Raji (cell line): ENCODE data around the gene NCAPH2.
A peak's percentile ranks its signal among the peaks of the same experiment; 100 is the strongest.

Experiments
- POLR2A ChIP-seq: IDR thresholded peaks from 2 replicates; pipeline ENCODE4 v1.6.1; 2011; ENCODE audit warnings: low read depth, low read length, control low read depth; ENCODE audit not compliant: insufficient read depth

NCAPH2 gene

DNA sequence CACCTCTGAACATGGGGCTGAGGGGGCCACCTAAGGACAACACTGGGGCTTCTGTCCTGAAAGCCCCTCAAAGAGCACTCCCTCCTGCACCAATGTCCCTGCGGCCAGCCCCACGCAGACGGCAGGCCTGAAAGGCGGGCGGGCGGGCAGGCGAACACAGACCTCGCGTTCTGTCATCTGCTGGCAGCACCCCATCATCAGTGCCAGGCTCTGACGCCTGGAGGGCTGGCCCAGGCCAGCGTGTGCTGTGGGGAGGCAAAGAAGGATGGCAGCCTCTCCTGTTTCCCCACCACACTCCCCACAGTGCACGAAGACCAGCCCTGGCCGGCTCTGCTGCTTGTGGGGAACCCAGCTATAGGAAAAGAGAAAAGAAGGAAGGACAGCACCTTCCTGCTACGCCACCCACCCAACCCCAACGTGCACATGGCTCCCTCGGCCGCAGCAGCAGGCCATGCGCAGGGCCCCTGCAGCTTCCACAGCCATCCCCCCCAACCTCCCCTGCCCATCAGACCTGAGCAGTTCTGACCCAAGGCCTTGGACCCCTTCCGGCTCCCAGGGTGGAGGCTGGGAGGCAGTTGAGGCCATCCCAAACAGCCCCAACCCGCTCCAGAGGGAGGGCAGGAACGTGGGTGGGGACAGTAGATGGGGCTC lies 36.7 kb upstream of the NCAPH2 start:
- TF ChIP-seq POLR2A, result no peak

DNA sequence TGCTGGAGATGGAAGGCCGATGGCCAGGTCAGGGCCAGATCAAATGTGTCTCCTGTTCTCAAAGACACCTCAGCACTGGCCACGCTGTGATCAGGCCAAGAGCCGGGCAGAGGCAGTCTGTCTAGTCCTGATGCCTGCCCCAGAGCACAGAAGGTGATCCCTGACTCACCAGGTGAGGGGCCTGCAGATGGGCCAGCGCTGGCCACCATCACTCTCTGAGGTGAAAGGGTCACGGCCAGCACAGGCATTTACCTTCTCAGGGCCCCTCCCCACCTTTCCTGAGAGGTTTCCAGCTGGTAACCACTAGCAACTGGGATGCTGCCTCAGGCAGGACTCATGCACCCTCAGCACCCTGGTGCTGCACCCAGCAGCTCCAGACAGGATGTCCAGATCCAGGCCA lies 36.1 kb upstream of the NCAPH2 start:
- TF ChIP-seq POLR2A, result no peak

DNA sequence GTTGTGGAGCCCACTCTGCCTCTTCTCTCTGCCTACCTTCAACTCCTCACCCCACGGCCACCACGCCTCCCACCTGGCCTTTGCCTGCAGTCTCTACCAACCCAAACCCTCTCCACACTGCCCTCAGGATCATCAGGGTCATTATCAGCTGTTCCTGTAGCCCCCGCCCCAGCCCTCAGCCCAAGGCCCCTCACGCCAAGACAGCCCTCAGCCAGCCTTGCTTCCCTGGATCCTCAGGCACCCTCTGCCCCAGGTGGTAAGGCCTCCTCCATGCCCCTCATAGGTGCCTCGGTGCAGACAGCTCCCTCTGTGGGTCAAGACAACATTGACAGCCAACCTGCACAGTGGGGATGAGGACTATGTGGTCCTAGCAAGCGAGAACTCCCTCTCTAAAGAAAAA lies 34.9 kb upstream of the NCAPH2 start:
- TF ChIP-seq POLR2A, result 0 out of 2 replicates have a peak, but pooled peaks have one; percentile 22

DNA sequence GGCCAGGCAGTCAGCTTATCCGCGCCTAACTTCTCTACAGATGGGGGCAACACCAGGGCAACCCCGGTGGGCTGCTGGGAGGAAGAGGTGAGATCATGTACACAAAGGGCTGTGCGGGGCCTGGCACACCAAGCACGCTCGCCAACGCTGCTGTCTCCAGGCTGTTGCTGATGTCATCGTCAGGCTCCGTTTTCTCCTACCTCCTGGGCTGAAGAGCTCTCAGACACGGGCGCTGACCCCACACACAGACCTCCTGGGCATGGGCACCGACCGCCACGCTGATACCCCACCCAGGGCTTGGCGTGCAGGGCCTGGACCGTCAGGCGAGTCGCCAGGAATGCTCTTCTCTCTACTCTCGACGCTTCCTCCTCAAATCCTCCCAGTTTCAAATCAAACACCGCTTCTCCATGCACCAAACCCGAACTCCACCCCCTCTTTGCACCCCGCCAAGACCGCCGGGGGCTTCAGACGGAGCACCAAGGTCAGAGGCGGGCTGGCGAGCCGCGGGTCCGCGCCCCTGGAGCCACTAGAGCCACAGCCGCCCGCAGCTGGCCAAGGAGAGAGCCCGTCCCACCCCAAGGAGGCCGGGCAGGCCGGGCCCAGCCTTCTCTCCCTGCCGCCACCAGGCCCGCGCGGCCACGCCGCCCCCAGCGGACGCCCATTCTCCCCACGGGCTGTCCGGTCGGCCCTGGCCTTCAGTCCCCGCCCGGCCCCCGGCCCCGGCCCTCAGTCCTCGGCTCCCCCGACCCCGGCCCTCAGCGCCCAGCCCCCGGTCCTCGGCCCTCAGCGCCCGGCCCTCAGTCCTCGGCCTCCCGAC lies 34.0 kb upstream of the NCAPH2 start:
- TF ChIP-seq POLR2A, result no peak

DNA sequence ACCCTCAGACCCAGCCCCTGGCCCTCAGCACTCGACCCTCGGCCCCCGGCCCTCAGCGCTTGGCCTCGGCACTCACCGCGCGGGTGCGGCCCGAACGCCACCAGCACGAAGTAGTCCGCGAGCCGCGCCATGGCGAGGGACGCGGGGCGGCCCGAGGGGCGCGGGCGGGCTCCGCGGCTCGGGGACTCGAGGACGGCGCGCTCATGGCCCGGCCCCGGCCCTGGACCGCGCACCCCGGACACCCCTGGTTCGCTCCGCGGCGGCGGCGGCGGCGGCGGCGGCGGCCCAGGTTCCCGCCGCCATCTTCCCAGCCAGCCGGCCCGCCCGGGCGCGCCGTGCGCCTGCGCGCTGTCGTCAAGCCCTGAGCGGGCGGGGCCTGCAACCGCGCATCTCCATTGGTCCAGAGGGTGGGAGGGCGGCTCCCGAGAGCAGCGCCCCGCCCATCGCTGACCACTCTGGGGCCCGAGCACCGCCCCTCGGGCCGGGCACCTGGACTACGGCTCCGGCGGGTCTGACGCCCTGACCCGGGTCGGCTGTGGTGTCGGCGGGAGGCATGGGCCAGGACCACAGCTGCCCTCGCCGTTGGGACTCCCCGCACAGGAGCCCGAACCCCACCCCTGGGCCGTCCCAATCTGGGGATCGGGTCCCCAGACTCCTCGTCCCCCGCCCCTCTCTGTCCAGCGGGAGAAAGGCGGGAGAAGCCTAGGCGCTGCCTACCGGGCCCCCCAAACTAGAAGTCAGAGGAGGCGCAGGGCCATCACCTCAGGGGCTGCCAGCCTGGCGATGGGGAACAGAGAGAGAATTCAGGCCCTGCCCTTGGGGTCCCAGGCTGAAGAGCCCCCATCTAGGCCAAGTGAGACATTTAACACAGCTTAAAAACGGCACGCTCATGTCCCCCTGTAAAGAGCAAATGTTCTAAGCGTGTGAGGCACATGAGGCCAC lies 33.0 kb upstream of the NCAPH2 start, which contains the start of gene SBF1:
SBF1 (minus strand) TSS at position 326 of the 942 bp plus-strand sequence; CDS start at position 131, 195 bp downstream.
- peak; percentile 35; the same call in 1 of the 2 replicates for TF ChIP-seq POLR2A

DNA sequence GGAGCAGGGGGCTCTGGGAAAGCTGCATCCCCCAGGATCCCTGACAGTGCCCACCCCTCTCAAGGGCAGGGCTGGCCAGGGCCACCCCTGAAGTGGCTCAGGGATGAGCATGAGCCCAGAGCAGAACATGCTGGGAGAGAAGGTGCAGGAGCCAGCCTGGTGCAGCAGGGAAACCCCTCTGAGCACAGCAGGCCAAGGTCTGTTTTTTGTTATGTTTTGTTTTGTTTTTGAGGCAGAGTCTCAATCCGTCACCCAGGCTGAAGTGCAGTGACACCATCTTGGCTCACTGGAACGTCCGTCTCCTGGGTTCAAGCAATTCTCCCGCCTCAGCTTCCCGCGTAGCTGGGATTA lies 32.4 kb upstream of the NCAPH2 start:
- no peak for TF ChIP-seq POLR2A

DNA sequence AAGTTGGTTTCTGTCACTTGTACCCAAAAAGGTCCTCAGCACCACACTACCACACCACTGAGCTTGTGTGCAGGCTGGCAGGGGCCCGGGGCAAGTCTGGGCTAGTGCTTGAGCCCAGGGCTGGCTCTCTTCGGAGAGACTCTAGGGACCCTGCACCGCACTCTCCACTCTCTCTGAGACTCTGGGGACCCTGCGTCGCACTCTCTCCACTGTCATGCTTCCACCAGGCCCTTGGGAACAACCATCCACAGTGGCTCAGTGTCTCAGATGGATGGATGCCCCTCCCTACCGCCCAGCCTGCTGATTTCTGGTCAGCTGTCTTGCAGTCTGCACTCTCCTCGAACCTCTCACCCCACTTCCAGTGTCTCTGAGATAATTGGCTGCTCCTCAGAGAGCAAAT lies 31.2 kb upstream of the NCAPH2 start:
- TF ChIP-seq POLR2A, result no peak

DNA sequence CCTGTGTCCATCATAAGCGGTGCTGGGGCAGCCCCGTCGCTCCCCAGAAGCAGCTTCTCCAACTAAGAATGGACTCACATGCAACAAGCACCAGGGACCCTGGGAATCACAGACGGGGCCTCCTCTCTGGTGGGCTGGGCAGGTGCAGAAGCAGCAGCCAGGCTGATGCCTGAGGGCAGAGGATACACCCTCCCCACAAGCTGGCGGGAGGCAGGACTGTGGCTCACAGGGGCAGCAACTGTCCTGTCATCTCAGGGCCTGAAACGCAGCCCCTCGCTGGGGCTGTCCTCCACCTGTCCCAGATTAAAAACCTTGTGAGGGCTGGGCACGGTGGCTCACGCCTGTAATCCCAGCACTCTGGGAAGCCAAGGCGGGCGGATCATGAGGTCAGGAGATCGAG lies 30.1 kb upstream of the NCAPH2 start:
- TF ChIP-seq POLR2A, result no peak

DNA sequence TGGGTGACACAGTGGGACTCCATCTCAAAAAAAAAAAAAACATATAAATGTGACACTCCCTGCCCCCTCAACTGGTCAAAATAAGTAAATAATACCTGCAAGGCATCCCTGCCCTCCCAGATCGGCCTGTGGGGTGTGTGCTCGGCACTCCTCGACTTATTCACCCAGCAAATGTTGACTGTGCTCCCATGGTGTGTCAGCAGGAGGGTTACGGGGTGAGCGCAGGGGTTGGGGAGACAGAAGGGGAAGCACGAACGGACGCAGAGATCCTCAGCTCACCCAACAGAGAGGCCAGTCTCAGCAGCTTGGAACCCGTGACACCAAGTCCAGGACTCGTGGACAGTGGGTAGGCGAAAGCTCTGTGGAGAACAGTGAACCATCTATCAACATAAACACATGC lies 28.3 kb upstream of the NCAPH2 start:
- TF ChIP-seq POLR2A, result no peak

DNA sequence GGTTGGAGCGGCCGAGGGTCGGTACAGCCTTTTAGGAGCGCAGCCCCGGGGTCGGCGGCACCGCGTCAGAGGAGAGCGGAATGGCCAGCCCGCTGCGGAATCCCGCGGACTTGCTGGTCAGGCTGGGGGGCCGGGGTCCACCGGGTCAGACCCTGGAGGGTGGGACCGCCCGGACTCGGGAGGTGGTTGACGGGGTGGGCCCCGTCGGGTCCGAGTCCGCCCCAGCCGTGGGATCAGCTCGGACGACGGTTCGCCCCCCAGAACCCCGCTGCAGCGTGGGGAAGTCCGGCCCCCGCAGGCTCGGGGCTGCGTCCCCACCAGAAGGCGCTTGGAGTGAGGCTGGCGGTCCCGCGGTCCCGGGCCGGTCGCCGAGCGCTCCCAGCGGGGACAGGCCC lies 27.0 kb upstream of the NCAPH2 start:
- no peak for TF ChIP-seq POLR2A

DNA sequence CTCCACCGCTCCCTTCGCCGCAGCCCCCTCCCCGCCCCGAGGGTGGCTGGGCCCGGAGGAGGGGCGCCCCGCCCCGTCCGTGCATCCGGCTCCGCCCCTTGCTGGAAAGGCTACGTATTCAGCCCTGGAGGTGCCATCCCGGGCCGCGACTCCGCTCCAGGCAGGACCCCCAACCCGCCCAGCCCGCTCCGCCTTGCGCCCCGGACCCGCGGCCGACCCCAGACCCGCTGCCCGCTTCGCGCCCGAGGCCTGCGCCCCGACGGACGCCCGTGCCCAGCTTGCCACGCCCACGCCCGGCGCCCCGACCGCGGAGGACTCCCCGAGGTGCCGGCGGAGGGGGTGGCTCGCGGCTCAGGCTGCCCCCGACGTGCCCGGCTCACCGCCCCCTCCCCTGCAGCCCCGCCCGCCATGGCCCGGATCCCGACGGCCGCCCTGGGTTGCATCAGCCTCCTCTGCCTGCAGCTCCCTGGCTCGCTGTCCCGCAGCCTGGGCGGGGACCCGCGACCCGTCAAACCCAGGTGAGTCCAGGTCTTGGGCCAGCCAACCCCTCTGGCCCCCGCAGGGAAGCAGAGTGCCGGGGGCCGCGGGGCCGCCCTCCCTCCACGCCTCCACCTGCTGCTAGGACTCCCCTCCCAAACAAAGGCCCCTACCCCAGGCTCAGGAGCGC lies 26.5 kb upstream of the NCAPH2 start, which contains the start of gene ADM2:
ADM2 (plus strand) TSS at position 104 of the 667 bp plus-strand sequence; CDS start at position 409, 305 bp downstream.
- no peak for TF ChIP-seq POLR2A

DNA sequence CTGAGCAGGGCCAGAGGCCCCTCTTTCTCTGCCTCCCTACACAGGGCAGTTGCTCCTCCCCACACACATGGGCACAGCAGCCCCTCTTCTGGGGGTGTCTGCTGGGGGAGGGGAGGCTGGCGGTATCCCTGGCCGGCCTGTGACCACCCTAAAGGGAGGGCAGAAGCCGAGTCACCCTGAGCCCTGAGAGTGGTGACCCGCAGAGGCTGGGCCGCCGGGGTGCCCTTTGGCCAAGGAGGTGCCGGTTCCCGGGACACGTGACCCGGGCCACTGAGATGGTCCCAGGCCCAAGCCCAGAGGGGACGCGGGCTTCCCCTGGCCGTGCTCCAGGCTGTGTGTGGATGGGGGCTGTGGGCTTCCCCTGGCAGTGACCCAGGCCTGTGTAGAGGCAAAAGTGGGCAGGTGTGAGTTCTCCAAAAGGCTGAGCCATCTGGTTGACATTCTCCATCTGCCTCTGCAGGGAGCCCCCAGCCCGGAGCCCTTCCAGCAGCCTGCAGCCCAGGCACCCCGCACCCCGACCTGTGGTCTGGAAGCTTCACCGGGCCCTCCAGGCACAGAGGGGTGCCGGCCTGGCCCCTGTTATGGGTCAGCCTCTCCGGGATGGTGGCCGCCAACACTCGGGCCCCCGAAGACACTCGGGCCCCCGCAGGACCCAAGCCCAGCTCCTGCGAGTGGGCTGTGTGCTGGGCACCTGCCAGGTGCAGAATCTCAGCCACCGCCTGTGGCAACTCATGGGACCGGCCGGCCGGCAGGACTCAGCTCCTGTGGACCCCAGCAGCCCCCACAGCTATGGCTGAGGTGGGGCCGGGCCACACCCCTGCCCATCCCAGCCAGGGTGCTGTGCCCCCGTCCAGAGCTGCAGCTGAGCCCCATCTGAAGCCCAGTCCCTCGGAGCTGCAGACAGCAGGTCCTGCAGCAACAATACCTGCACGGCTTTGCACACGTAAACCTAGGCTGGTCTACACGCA lies 25.6 kb upstream of the NCAPH2 start:
- no peak for TF ChIP-seq POLR2A

DNA sequence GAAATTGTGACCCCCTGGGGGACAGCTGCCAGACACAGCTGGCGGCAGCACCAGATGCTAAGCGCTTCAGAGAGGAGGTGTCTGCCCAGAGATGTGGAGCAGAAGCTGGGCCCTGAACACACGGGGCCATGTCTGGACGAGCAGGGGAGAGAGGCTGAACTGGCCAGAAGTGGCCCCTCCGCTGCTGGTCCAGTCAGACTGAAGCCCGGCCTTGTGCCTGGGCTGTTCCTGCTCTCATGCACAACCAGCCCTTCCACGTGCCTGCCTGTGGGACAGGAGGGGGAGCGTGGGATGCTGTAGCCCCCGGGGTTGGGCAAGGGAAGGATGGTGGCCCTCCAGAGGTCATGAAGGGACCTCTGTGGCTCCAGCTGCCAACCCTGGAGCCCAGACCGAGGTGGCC lies 24.9 kb upstream of the NCAPH2 start:
- no peak for TF ChIP-seq POLR2A

DNA sequence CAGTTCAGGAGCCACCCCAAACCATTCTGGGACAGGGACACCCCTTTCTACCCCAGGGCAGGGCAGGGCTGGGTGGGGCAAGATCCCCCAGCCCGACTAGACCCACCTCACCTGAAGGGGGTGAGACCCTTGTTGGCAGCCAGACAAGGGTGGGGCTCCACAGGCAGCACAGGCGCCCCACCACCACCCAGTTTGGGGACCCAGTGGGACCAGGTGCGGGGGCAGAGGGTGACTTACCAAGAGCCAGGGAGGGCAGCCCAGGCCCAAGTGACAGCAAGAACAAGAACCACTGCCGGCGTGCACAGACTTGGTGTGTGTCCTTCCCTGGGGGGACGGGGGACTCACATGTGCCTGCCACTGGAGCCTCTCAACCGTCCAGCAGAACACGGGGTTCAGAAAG lies 24.5 kb upstream of the NCAPH2 start:
- TF ChIP-seq POLR2A, result no peak
